ENCODE measurements around the gene NPAT.

- TF ChIP-seq CTCF (IDR thresholded peaks at IDR 0.05) (no peak), POLR2A (IDR thresholded peaks at IDR 0.05) (no peak), POLR2AphosphoS5 (IDR thresholded peaks at IDR 0.05) (no peak), EP300 (IDR thresholded peaks at IDR 0.05) (no peak)
Observed at GRCh38 chr11:108167624-108168023, 54.8 kb downstream of the NPAT start.

All from gastroesophageal sphincter (tissue), 3 donors.